Measurements from ENCODE around the gene TUBB2B. TPM values are rescaled to one million over a fixed set of nuclear protein-coding genes. Genes with fewer than 3 reads are reported as not detected.

The TUBB2B gene
- total RNA-seq, 2 experiments from 2014 or later, result 0.27 TPM; not detected in 1

DNA sequence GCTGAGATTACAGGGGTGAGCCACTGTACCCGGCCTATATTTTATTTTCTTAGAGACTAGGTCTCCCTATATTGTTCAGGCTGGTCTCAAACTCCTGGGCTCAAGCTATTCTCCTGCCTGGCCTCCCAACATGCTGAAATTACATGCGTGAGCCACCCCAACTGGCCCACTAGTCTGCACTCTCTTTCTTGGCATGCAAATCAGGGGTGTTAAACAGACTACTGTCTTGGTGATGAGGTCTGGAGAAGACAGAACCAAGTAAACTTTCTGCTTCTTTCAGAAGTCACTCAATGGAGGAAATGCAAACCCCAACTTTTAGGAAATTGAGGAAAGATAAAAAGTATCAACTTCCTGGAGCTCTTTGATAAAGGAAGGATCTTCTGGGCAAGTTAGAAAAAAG is 8.0 kb upstream of the TUBB2B start:
- DNase-seq (ENCODE audit: low spot score), result no peak
- BruUV-seq (replicated peaks), result no TSS peak
- TF ChIP-seq EZH2phosphoT487 (IDR thresholded peaks at IDR 0.05; ENCODE audit: borderline replicate concordance, low read depth, low read length) (no peak), CTCF (conservative IDR thresholded peaks at IDR 0.05; ENCODE audit: low read length) (no peak)
- Histone ChIP-seq H3K4me3 (ENCODE audit: low read depth, low read length, poor library complexity, severe bottlenecking) (no peak overlapping the region), H3K4me2 (ENCODE audit: low read length) (no peak overlapping the region; the same call in 1 of the 2 replicates), H3K9me2 (ENCODE audit: insufficient read depth, low read length) (no peaks in the 10 kb centered on the region), H4K20me1 (ENCODE audit: insufficient read depth, low read length) (no peaks in the 10 kb centered on the region), H2AFZ (ENCODE audit: low read length) (no peak overlapping the region), H3K9me3 (ENCODE audit: low read length) (no peaks in the 10 kb centered on the region), H3K36me3 (ENCODE audit: insufficient read depth, low read length) (no peaks in the 10 kb centered on the region), H3K4me1 (ENCODE audit: insufficient read depth, low read length, poor library complexity, severe bottlenecking) (peaks cover 24% of the 10 kb centered on the region), H3K79me2 (ENCODE audit: insufficient read depth, low read depth, low read length) (no peaks in the 10 kb centered on the region), H3K27ac (ENCODE audit: low read depth, low read length, poor library complexity, severe bottlenecking) (no peak overlapping the region)
- ChIA-PET CTCF (ENCODE audit: unreplicated experiment) (no interaction called here), POLR2A (interaction anchor here (0.7 kb wide), 1 partner anchor 326 kb away, joined by 3 read pairs; no protein-coding TSS in a partner anchor)
- intact Hi-C loops (cut with micrococcal nuclease; ENCODE audit: unreplicated experiment), result loop anchor here (5.0 to 10.0 kb wide), 3 partner anchors 73 to 251 kb away; no protein-coding TSS in a partner anchor

- H3K9me3 ChIP-seq (ENCODE audit: low read length), result no peaks in the 10 kb centered on the region
- no peak for DNase-seq (ENCODE audit: low spot score)
- no peak overlapping the region for H3K4me2 ChIP-seq (ENCODE audit: low read length)
- intact Hi-C loops (cut with micrococcal nuclease; ENCODE audit: unreplicated experiment), result loop anchor here (10.0 kb wide), 1 partner anchor 249 kb away; no protein-coding TSS in a partner anchor
- no peaks in the 10 kb centered on the region for H3K9me2 ChIP-seq (ENCODE audit: insufficient read depth, low read length)
- H3K27ac ChIP-seq (ENCODE audit: low read depth, low read length, poor library complexity, severe bottlenecking), result no peak overlapping the region
- peaks cover 32% of the 10 kb centered on the region for H3K4me1 ChIP-seq (ENCODE audit: insufficient read depth, low read length, poor library complexity, severe bottlenecking)
- H3K36me3 ChIP-seq (ENCODE audit: insufficient read depth, low read length), result no peaks in the 10 kb centered on the region
- no peak for TF ChIP-seq EZH2phosphoT487 (IDR thresholded peaks at IDR 0.05; ENCODE audit: borderline replicate concordance, low read depth, low read length)
- TF ChIP-seq CTCF (conservative IDR thresholded peaks at IDR 0.05; ENCODE audit: low read length), result no peak
- H3K4me3 ChIP-seq (ENCODE audit: low read depth, low read length, poor library complexity, severe bottlenecking), result no peak overlapping the region
- no peak overlapping the region for H2AFZ ChIP-seq (ENCODE audit: low read length)
- no peaks in the 10 kb centered on the region for H3K79me2 ChIP-seq (ENCODE audit: insufficient read depth, low read depth, low read length)
- ChIA-PET POLR2A (no interaction called here), CTCF (ENCODE audit: unreplicated experiment) (no interaction called here)
- BruUV-seq (replicated peaks), result no TSS peak
- H4K20me1 ChIP-seq (ENCODE audit: insufficient read depth, low read length), result no peaks in the 10 kb centered on the region
Measured at GRCh38 chr6:3233904-3234303, 6.5 kb upstream of the TUBB2B start.

GRCh38 chr6:3233321-3233720 is 5.9 kb upstream of the TUBB2B start:
- no peaks in the 10 kb centered on the region for H3K79me2 ChIP-seq (ENCODE audit: insufficient read depth, low read depth, low read length)
- intact Hi-C loops (cut with micrococcal nuclease; ENCODE audit: unreplicated experiment), result loop anchor here (10.0 kb wide), 1 partner anchor 249 kb away; no protein-coding TSS in a partner anchor
- H3K9me3 ChIP-seq (ENCODE audit: low read length), result no peaks in the 10 kb centered on the region
- ChIA-PET CTCF (ENCODE audit: unreplicated experiment) (no interaction called here), POLR2A (no interaction called here)
- no peaks in the 10 kb centered on the region for H3K9me2 ChIP-seq (ENCODE audit: insufficient read depth, low read length)
- H2AFZ ChIP-seq (ENCODE audit: low read length), result no peak overlapping the region
- H3K36me3 ChIP-seq (ENCODE audit: insufficient read depth, low read length), result no peaks in the 10 kb centered on the region
- no TSS peak for BruUV-seq (replicated peaks)
- H3K4me3 ChIP-seq (ENCODE audit: low read depth, low read length, poor library complexity, severe bottlenecking), result no peak overlapping the region
- no peaks in the 10 kb centered on the region for H4K20me1 ChIP-seq (ENCODE audit: insufficient read depth, low read length)
- no peak for DNase-seq (ENCODE audit: low spot score)
- peaks cover 35% of the 10 kb centered on the region for H3K4me1 ChIP-seq (ENCODE audit: insufficient read depth, low read length, poor library complexity, severe bottlenecking)
- H3K4me2 ChIP-seq (ENCODE audit: low read length), result no peak overlapping the region
- H3K27ac ChIP-seq (ENCODE audit: low read depth, low read length, poor library complexity, severe bottlenecking), result no peak overlapping the region
- TF ChIP-seq CTCF (conservative IDR thresholded peaks at IDR 0.05; ENCODE audit: low read length) (no peak), EZH2phosphoT487 (IDR thresholded peaks at IDR 0.05; ENCODE audit: borderline replicate concordance, low read depth, low read length) (no peak)

All from OCI-LY7 (cell line).